A673 (cell line): Measurements from ENCODE around the gene NPTX1. TPM values are rescaled to one million over a fixed set of nuclear protein-coding genes. Genes with fewer than 3 reads are reported as not detected.

Source experiments
- BruUV-seq: library from RNA; stranded (reverse); fragments of 400-500 nt; replicated peaks from 2 replicates; lab custom pipeline; 2021; lab: Mats Ljungman, UMichigan
- CTCF ChIA-PET: fragments of 300-600 bp; sonication (Branson Sonifier 250); formaldehyde crosslinking; loops from one replicate; lab custom pipeline; 2022; ENCODE audit warnings: antibody characterized with exemption; lab: Charles Lee
- POLR2A ChIA-PET: fragments of 300-600 bp; sonication (Branson Sonifier 250); formaldehyde crosslinking; loops from one replicate; lab custom pipeline; 2022; ENCODE audit warnings: antibody characterized with exemption; ENCODE audit not compliant: low non-redundant PET; lab: Charles Lee
- DNase-seq: peaks from one replicate; pipeline ENCODE4 v3.0.0-alpha.2; 2015; ENCODE audit warnings: low spot score
- H3K27ac ChIP-seq: fragments of 200-600 bp; sonication (generic); 2 replicates; pipeline ENCODE4 v1.5.1; 2016; ENCODE audit warnings: mixed run types, low read depth, mild to moderate bottlenecking, mixed read lengths, antibody characterized with exemption, low read length; ENCODE audit not compliant: poor library complexity, severe bottlenecking
- H3K27me3 ChIP-seq: fragments of 200-600 bp; sonication (generic); replicated peaks from 2 replicates; pipeline ENCODE4 v1.6.1; 2017; ENCODE audit warnings: mixed run types, low read depth, mild to moderate bottlenecking, mixed read lengths, antibody characterized with exemption, low read length; ENCODE audit not compliant: insufficient read depth, poor library complexity
- H3K36me3 ChIP-seq: fragments of 200-600 bp; sonication (generic); 2 replicates; pipeline ENCODE4 v1.6.1; 2016; ENCODE audit warnings: mixed run types, mild to moderate bottlenecking, mixed read lengths, antibody characterized with exemption, low read length; ENCODE audit not compliant: insufficient read depth, poor library complexity, severe bottlenecking
- H3K4me1 ChIP-seq: fragments of 200-600 bp; sonication (generic); 2 replicates; pipeline ENCODE4 v1.6.1; 2017; ENCODE audit warnings: mixed run types, mild to moderate bottlenecking, mixed read lengths, antibody characterized with exemption, low read length; ENCODE audit not compliant: insufficient read depth, poor library complexity, severe bottlenecking
- H3K4me3 ChIP-seq: fragments of 200-600 bp; sonication (generic); 2 replicates; pipeline ENCODE4 v1.5.1; 2016; ENCODE audit warnings: low read depth, mixed run types, mild to moderate bottlenecking, mixed read lengths, low read length; ENCODE audit not compliant: poor library complexity, severe bottlenecking
- H3K9me3 ChIP-seq: fragments of 200-600 bp; sonication (generic); 2 replicates; pipeline ENCODE4 v1.6.1; 2016; ENCODE audit warnings: mixed run types, low read depth, mild to moderate bottlenecking, mixed read lengths, antibody characterized with exemption, low read length; ENCODE audit not compliant: poor library complexity, severe bottlenecking
- EZH2 ChIP-seq: fragments of 200-600 bp; sonication (generic); IDR thresholded peaks from 2 replicates; pipeline ENCODE4 v1.6.1; 2017; ENCODE audit warnings: borderline replicate concordance, low read depth, mild to moderate bottlenecking, mixed read lengths, antibody characterized with exemption, low read length; ENCODE audit not compliant: poor library complexity, severe bottlenecking
- intact Hi-C: fragments of 100-400 bp; cut with micrococcal nuclease; formaldehyde crosslinking; loops from one replicate; pipeline ENCODE4 v1.10.0; 2022; ENCODE audit not compliant: unreplicated experiment
- microRNA-seq: library from miRNA; unstranded; fragments of <30 nt; microRNA quantifications from one replicate; pipeline ENCODE4 v1.2.0, GENCODE V29; 2021
- total RNA-seq: library from RNA; stranded (reverse); gene quantifications from 2 replicates; pipeline ENCODE4 v1.2.3, GENCODE V29; 2021
- TF ChIP-seq, protein P1 (sequence below): fragments of 300-800, 200-600 bp; sonication (generic); conservative IDR thresholded peaks from 2 replicates; pipeline ENCODE4 v1.5.1; 2017; ENCODE audit warnings: low read depth, mild to moderate bottlenecking, antibody characterized with exemption, low read length, moderate library complexity, mixed read lengths

NPTX1 gene
- total RNA-seq, 1 experiment from 2014 or later, result 0.43 TPM

DNA sequence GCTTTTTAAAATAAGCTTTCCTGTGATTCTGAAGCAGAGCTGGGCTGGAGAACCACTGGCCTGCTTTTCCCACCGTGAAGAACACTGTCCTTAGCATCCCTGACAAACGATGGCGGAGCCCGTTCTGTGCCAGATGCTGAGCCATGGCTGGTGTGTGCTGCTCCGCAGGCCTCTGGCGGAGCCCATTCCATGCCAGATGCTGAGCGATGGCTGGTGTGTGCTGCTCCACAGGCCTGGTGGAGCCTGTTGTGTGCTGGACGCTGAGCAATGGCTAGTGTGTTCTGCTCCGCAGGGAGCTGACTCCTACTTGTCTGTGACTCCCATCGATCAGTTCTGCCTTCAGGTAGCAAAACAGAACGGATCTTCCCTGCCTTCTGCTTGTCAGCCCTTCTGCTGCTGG, 57.2 kb downstream of the NPTX1 start:
- Histone ChIP-seq H3K4me3 (no peak overlapping the region), H3K4me1 (no peaks in the 10 kb centered on the region), H3K27me3 (no peaks in the 10 kb centered on the region), H3K9me3 (no peaks in the 10 kb centered on the region), H3K27ac (no peak overlapping the region), H3K36me3 (no peaks in the 10 kb centered on the region)
- intact Hi-C loops, result no loop called here
- ChIA-PET POLR2A (no interaction called here), CTCF (no interaction called here)
- BruUV-seq, result no TSS peak
- DNase-seq, result no peak
- TF ChIP-seq EZH2, result no peak
- TF ChIP-seq, protein P1, sequence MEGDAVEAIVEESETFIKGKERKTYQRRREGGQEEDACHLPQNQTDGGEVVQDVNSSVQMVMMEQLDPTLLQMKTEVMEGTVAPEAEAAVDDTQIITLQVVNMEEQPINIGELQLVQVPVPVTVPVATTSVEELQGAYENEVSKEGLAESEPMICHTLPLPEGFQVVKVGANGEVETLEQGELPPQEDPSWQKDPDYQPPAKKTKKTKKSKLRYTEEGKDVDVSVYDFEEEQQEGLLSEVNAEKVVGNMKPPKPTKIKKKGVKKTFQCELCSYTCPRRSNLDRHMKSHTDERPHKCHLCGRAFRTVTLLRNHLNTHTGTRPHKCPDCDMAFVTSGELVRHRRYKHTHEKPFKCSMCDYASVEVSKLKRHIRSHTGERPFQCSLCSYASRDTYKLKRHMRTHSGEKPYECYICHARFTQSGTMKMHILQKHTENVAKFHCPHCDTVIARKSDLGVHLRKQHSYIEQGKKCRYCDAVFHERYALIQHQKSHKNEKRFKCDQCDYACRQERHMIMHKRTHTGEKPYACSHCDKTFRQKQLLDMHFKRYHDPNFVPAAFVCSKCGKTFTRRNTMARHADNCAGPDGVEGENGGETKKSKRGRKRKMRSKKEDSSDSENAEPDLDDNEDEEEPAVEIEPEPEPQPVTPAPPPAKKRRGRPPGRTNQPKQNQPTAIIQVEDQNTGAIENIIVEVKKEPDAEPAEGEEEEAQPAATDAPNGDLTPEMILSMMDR, result no peak

- Histone ChIP-seq H3K4me1 (no peaks in the 10 kb centered on the region), H3K27ac (no peak overlapping the region), H3K36me3 (no peaks in the 10 kb centered on the region), H3K9me3 (no peaks in the 10 kb centered on the region), H3K4me3 (no peak overlapping the region), H3K27me3 (no peaks in the 10 kb centered on the region)
- DNase-seq, result no peak
- ChIA-PET CTCF (interaction anchor here (0.7 kb wide), 1 partner anchor 10 kb away, joined by 12 read pairs; no protein-coding TSS in a partner anchor), POLR2A (no interaction called here)
- intact Hi-C loops, result no loop called here
- TF ChIP-seq EZH2, result no peak
- TF ChIP-seq, protein P1, result no peak
- no TSS peak for BruUV-seq
Observed at GRCh38 chr17:80418589-80418988, 57.8 kb downstream of the NPTX1 start.

Small RNA genes within 50 kb of the gene (microRNA-seq; reads per million reads assigned to microRNA genes)
- 0.81 reads per million for gene MIR4730

Other genes starting within 250 kb of the NPTX1 start
- gene RNF213, start 215.8 kb downstream of the NPTX1 start, total RNA-seq, result 78.0 and 102 TPM in 2 replicates
- 14.1 and 15.6 TPM in 2 replicates for gene ENDOV, start 61.4 kb downstream of the NPTX1 start, total RNA-seq
- 54.7 and 55.2 TPM in 2 replicates for gene RPTOR, start 68.2 kb upstream of the NPTX1 start, total RNA-seq